Bronchial epithelial cell (primary cell): Measurements from ENCODE around the gene TOB2. TPM values are rescaled to one million over a fixed set of nuclear protein-coding genes. Genes with fewer than 3 reads are reported as not detected.
A peak's percentile ranks its signal among the peaks of the same experiment; 100 is the strongest.

Experiments used
- DNase-seq: peaks from one replicate; pipeline ENCODE4 v3.0.0-alpha.2; 2010; ENCODE audit warnings: low read depth
- FAIRE-seq: peaks from 2 replicates; lab custom pipeline; 2011; peaks lifted over from hg19 to GRCh38; lab: Jason Lieb, UNC
- H3K27me3 ChIP-seq: 2 replicates; pipeline ENCODE4 v1.5.1; 2011; ENCODE audit warnings: low read length; ENCODE audit not compliant: control insufficient read depth, insufficient read depth
- H3K36me3 ChIP-seq: 2 replicates; pipeline ENCODE4 v1.5.1; 2011; ENCODE audit warnings: low read length; ENCODE audit not compliant: control insufficient read depth, insufficient read depth
- H3K4me3 ChIP-seq: 2 replicates; pipeline ENCODE4 v1.5.1; 2011; ENCODE audit warnings: mild to moderate bottlenecking, low read depth, low read length, control low read depth
- CTCF ChIP-seq: IDR thresholded peaks from 2 replicates; pipeline ENCODE4 v1.5.1; 2011; ENCODE audit warnings: mild to moderate bottlenecking, moderate library complexity, low read length, control low read depth, inconsistent platforms; ENCODE audit not compliant: insufficient read depth, severe bottlenecking
- total RNA-seq: library from RNA; depleted of rRNA; stranded (reverse); fragments of >200 nt; gene quantifications from 2 replicates; pipeline ENCODE4 v1.2.1, GENCODE V29; 2014

The TOB2 gene
- total RNA-seq, 1 donor from 2014 or later, result 6.3 TPM

GRCh38 chr22:41431656-41432055, 14.9 kb downstream of the TOB2 start:
- Histone ChIP-seq H3K36me3 (peaks cover 13% of the 10 kb centered on the region), H3K27me3 (no peaks in the 10 kb centered on the region), H3K4me3 (no peak overlapping the region)
- FAIRE-seq, result no peak
- no peak for DNase-seq
- no peak for TF ChIP-seq CTCF

- no peak overlapping the region for H3K4me3 ChIP-seq
- FAIRE-seq, result no peak
- no peak for DNase-seq
- no peaks in the 10 kb centered on the region for H3K27me3 ChIP-seq
- no peak for TF ChIP-seq CTCF
- H3K36me3 ChIP-seq, result peaks cover 4% of the 10 kb centered on the region
These were observed 16.7 kb downstream of the TOB2 start for GRCh38 chr22:41429951-41430332.

GRCh38 chr22:41429232-41429950, 17.2 kb downstream of the TOB2 start:
- H3K36me3 ChIP-seq, result peaks cover 2% of the 10 kb centered on the region
- DNase-seq, result peak; percentile 69
- TF ChIP-seq CTCF, result no peak
- no peaks in the 10 kb centered on the region for H3K27me3 ChIP-seq
- no peak for FAIRE-seq
- no peak overlapping the region for H3K4me3 ChIP-seq

GRCh38 chr22:41425660-41426365, 20.8 kb downstream of the TOB2 start:
- no peaks in the 10 kb centered on the region for H3K36me3 ChIP-seq
- H3K4me3 ChIP-seq, result no peak overlapping the region
- FAIRE-seq, result peak; percentile 82
- no peak for DNase-seq
- no peak for TF ChIP-seq CTCF
- H3K27me3 ChIP-seq, result no peaks in the 10 kb centered on the region

- H3K36me3 ChIP-seq, result no peaks in the 10 kb centered on the region
- no peak overlapping the region for H3K4me3 ChIP-seq
- FAIRE-seq, result no peak
- no peaks in the 10 kb centered on the region for H3K27me3 ChIP-seq
- DNase-seq, result no peak
- no peak for TF ChIP-seq CTCF
These were observed 27.9 kb downstream of the TOB2 start for GRCh38 chr22:41418717-41419116.
